HepG2 (cell line): ENCODE data around the gene METTL16. TPM values are rescaled to one million over a fixed set of nuclear protein-coding genes. Genes with fewer than 3 reads are reported as not detected.

Experiments
- ATAC-seq: fragments of 200-7000 bp; cut with Tn5 transposase; 3 replicates; pipeline ENCODE4 v1.9.1; 2020; ENCODE audit warnings: mild to moderate bottlenecking, moderate library complexity
- BruUV-seq: library from RNA; stranded (reverse); fragments of 400-500 nt; replicated peaks from 2 replicates; lab custom pipeline; 2021; lab: Mats Ljungman, UMichigan
- CTCF ChIA-PET: fragments of 300-600 bp; formaldehyde crosslinking; extraction: SDS; loops from one replicate; lab custom pipeline; 2021; ENCODE audit warnings: low total read pairs, inconsistent platforms, low intra/inter-chr PET ratio; lab: Yijun Ruan, JAX
- POLR2A ChIA-PET: fragments of 350-600 bp; sonication (Branson Sonifier 250); formaldehyde crosslinking; loops from one replicate; lab custom pipeline; 2020; ENCODE audit warnings: antibody characterized with exemption, inconsistent platforms; lab: Yijun Ruan, JAX
- DNase-seq: peaks from one replicate; pipeline ENCODE4 v3.0.0-alpha.2; 2015; ENCODE audit warnings: low spot score
- FAIRE-seq: peaks from 3 replicates; lab custom pipeline; 2011; peaks lifted over from hg19 to GRCh38; lab: Jason Lieb, UNC
- H2AFZ ChIP-seq: one replicate; pipeline ENCODE4 v1.6.1; 2011; ENCODE audit warnings: low read length, inconsistent platforms
- H3K27ac ChIP-seq: fragments of 300-600 bp; 3 replicates; pipeline ENCODE4 v1.8.0; 2011; ENCODE audit warnings: mixed run types, mild to moderate bottlenecking, mixed read lengths, low read length, inconsistent platforms; ENCODE audit not compliant: insufficient read depth; ENCODE audit errors: extremely low read length
- H3K27me3 ChIP-seq, 2 experiments: fragments of 200-600 bp in 1 of 2; 2 replicates in 1 of 2; 3 replicates in 1 of 2; pipeline versions ENCODE4 v1.6.0 to v1.8.0; 2011; ENCODE audit warnings: low read length in 2 of 2, mild to moderate bottlenecking in 2 of 2, moderate library complexity in 2 of 2, inconsistent platforms in 1 of 2; ENCODE audit not compliant: insufficient read depth in 2 of 2, control insufficient read depth in 1 of 2
- H3K36me3 ChIP-seq, 2 experiments: fragments of 200-600 bp in 1 of 2; replicated peaks in 1 of 2; 2 replicates in 1 of 2; 3 replicates in 1 of 2; pipeline versions ENCODE4 v1.5.1 to v1.8.0; 2011; ENCODE audit warnings: low read length in 2 of 2, inconsistent platforms in 1 of 2; ENCODE audit not compliant: insufficient read depth in 2 of 2, control insufficient read depth in 1 of 2
- H3K4me1 ChIP-seq: 2 replicates; pipeline ENCODE4 v1.5.1; 2012; ENCODE audit warnings: low read length, inconsistent platforms; ENCODE audit not compliant: insufficient read depth
- H3K4me2 ChIP-seq: 2 replicates; pipeline ENCODE4 v1.6.0; 2011; ENCODE audit warnings: low read depth, low read length, inconsistent platforms
- H3K4me3 ChIP-seq, 3 experiments: fragments of 200-600 bp in 1 of 3; sonication (generic), shearing (Covaris generic) in 1 of 3; replicated peaks in 1 of 3; 2 replicates each; pipeline ENCODE4 v1.5.1; 2011 to 2016; ENCODE audit warnings: low read length in 3 of 3, inconsistent platforms in 2 of 3, low read depth in 2 of 3, mild to moderate bottlenecking in 2 of 3, control low read depth in 1 of 3, mixed read lengths in 1 of 3; ENCODE audit not compliant: insufficient read depth in 1 of 3
- H3K79me2 ChIP-seq: one replicate; pipeline ENCODE4 v1.6.1; 2011; ENCODE audit warnings: low read length, inconsistent platforms; ENCODE audit not compliant: insufficient read depth
- H3K9ac ChIP-seq: 2 replicates; pipeline ENCODE4 v1.6.0; 2011; ENCODE audit warnings: mild to moderate bottlenecking, low read depth, low read length, inconsistent platforms; ENCODE audit not compliant: insufficient read depth
- H3K9me3 ChIP-seq: 2 replicates; pipeline ENCODE4 v1.5.1; 2012; ENCODE audit warnings: mild to moderate bottlenecking, low read length
- H4K20me1 ChIP-seq: 2 replicates; pipeline ENCODE4 v1.6.0; 2011; ENCODE audit warnings: inconsistent platforms, mild to moderate bottlenecking, low read length, moderate library complexity; ENCODE audit not compliant: insufficient read depth
- GATA4 ChIP-seq: sonication (generic); IDR thresholded peaks from 2 replicates; pipeline ENCODE4 v1.6.1; 2016; ENCODE audit warnings: antibody characterized with exemption, low read depth, borderline replicate concordance
- KDM1A ChIP-seq: IDR thresholded peaks from 2 replicates; pipeline ENCODE4 v1.6.1; 2016; ENCODE audit warnings: missing compliant biosample characterization
- NBN ChIP-seq: fragments of 450-650 bp; conservative IDR thresholded peaks from 2 replicates; pipeline ENCODE4 v1.6.1; 2017
- PAX8 ChIP-seq: sonication (generic); formaldehyde crosslinking; IDR thresholded peaks from 2 replicates; pipeline ENCODE4 v1.8.0; 2022; ENCODE audit warnings: mild to moderate bottlenecking, missing genetic modification reagents, borderline replicate concordance
- SNAI1 ChIP-seq: sonication (generic); formaldehyde crosslinking; IDR thresholded peaks from 2 replicates; pipeline ENCODE4 v1.5.0; 2020; ENCODE audit warnings: mild to moderate bottlenecking, missing genetic modification reagents, borderline replicate concordance
- ZFP82 ChIP-seq: sonication (generic); formaldehyde crosslinking; IDR thresholded peaks from 2 replicates; pipeline ENCODE4 v1.5.1; 2020; ENCODE audit warnings: mild to moderate bottlenecking, missing genetic modification reagents, borderline replicate concordance
- ZNF350 ChIP-seq: sonication (generic); formaldehyde crosslinking; IDR thresholded peaks from 2 replicates; pipeline ENCODE4 v1.4.0; 2020; ENCODE audit warnings: mild to moderate bottlenecking, low read depth, missing genetic modification reagents, borderline replicate concordance
- ZNF546 ChIP-seq: sonication (generic); formaldehyde crosslinking; conservative IDR thresholded peaks from 2 replicates; pipeline ENCODE4 v1.8.1; 2023; ENCODE audit warnings: mild to moderate bottlenecking, missing genetic modification reagents
- WGBS: methylation state at CpG from one replicate; pipeline ENCODE4 v1.1.6; 2017; ENCODE audit warnings: low lambda C conversion rate; 5-methylcytosine and 5-hydroxymethylcytosine counted together
- in situ Hi-C: cut with HindIII; loops from 2 replicates; pipeline ENCODE4 v1.10.0; 2017; ENCODE audit warnings: low pct_unique_long_range_greater_than_20kb; ENCODE audit not compliant: extremely low pct_ligation_motif_present
- intact Hi-C: fragments of 100-400 bp; cut with micrococcal nuclease; formaldehyde crosslinking; loops from one replicate; pipeline ENCODE4 v1.10.0; 2022; ENCODE audit not compliant: unreplicated experiment
- polyA plus RNA-seq, 8 experiments: library from polyadenylated mRNA; depleted of rRNA in 3 of 8; stranded (reverse) in 7 of 8; unstranded in 1 of 8; fragments of >200 nt; fragmentation: Illumina TruSeq in 4 of 8; extraction: Trizol in 4 of 8; gene quantifications; 2 replicates each; pipeline versions ENCODE4 v1.2.1 to v1.2.3, GENCODE V29; 2011 to 2016; ENCODE audit warnings: low read depth in 4 of 8, missing spikeins in 1 of 8, mixed read lengths in 1 of 8; ENCODE audit not compliant: insufficient read depth in 1 of 8
- total RNA-seq, 5 experiments: library from RNA; depleted of rRNA; stranded (reverse); fragments of >200 nt; fragmentation: Illumina TruSeq; extraction: Trizol; gene quantifications; 2 replicates each; pipeline ENCODE4 v1.2.3, GENCODE V29; 2016; ENCODE audit warnings: low read depth in 1 of 5
- TF ChIP-seq, protein P1 (sequence below): sonication (generic); formaldehyde crosslinking; IDR thresholded peaks from 2 replicates; pipeline ENCODE4 v1.4.0; 2020; ENCODE audit warnings: missing genetic modification reagents
- TF ChIP-seq, protein P2 (sequence below), 2 experiments: sonication (generic) in 1 of 2; formaldehyde crosslinking in 1 of 2; IDR thresholded peaks; 2 replicates each; pipeline versions ENCODE4 v1.5.1 to v1.6.1; 2011 to 2020; ENCODE audit warnings: borderline replicate concordance in 1 of 2, low read depth in 1 of 2, low read length in 1 of 2, mild to moderate bottlenecking in 1 of 2, missing genetic modification reagents in 1 of 2, moderate library complexity in 1 of 2
- TF ChIP-seq, protein P3 (sequence below): sonication (generic); formaldehyde crosslinking; conservative IDR thresholded peaks from 2 replicates; pipeline ENCODE4 v1.4.0; 2020; ENCODE audit warnings: missing genetic modification reagents

METTL16 gene
- total and polyA plus RNA-seq, 2 of the 13 experiments (the other 11 are each of a cell fraction or from before 2014, with no cell fraction given) = 11.6 to 18.5 TPM

DNA sequence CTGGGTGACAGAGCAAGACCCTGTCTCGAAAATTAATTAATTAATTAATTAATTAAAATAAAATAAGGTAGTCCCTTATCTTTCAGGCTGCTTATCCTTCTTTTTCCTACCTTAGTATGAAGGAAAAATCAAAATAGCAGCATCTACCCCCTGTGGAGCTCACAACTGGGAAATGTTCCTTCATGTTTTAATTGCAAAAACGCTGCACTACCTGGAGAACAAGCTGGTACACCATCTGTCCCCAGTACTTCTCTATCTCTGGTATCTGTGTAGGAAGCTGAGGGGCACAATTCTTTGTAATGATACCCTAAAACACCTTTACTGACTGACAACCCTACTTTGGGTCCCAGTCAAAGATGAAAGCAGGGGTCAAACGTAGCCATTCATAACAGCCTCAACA is 55.7 kb downstream of the METTL16 start:
- in situ Hi-C loops = no loop called here
- ChIA-PET CTCF (no interaction called here), POLR2A (no interaction called here)
- H3K4me1 ChIP-seq = no peaks in the 10 kb centered on the region
- H3K27ac ChIP-seq = no peak overlapping the region
- H3K79me2 ChIP-seq = no peaks in the 10 kb centered on the region
- BruUV-seq = no TSS peak
- no peaks in the 10 kb centered on the region for H3K27me3 ChIP-seq
- H2AFZ ChIP-seq = no peak overlapping the region
- H3K36me3 ChIP-seq = peaks cover 8 to 28% of the 10 kb centered on the region in 2 experiments; a peak in 4 of 5 replicates
- no peak overlapping the region for H3K4me2 ChIP-seq
- no peaks in the 10 kb centered on the region for H4K20me1 ChIP-seq
- FAIRE-seq (no peak), DNase-seq (no peak), ATAC-seq (no peak)
- no peak overlapping the region for H3K4me3 ChIP-seq
- intact Hi-C loops = no loop called here
- H3K9me3 ChIP-seq = no peaks in the 10 kb centered on the region
- 100% methylated on average over 3 of the region's 3 CpGs for WGBS
- TF ChIP-seq ZFP82 (no peak), NBN (no peak)
- no peak overlapping the region for H3K9ac ChIP-seq

DNA sequence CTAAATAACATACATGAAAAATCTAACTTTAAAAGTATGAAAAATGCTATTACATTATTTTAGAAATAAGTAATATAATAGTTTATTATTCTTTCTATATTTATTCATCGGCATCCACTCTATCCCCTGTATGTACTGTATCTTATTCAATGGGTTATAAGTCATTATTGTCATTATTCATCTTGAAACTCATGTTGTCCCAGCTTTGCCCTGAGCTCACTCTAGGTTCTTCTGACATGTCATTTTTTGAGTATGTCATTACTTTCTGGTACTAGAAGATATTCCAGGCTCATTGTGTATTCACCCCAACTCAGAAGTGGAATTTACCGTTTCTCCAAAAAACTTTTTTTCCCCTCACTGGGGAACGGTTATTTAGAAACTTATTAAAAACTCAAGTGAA is 57.8 kb downstream of the METTL16 start:
- FAIRE-seq (no peak), DNase-seq (no peak), ATAC-seq (no peak)
- Histone ChIP-seq H3K9me3 (no peaks in the 10 kb centered on the region), H2AFZ (no peak overlapping the region), H3K27me3 (no peaks in the 10 kb centered on the region), H3K4me1 (no peaks in the 10 kb centered on the region), H3K4me3 (no peak overlapping the region), H3K79me2 (no peaks in the 10 kb centered on the region), H3K36me3 (peaks cover 8 to 20% of the 10 kb centered on the region in 2 experiments; a peak in 4 of 5 replicates), H3K9ac (no peak overlapping the region), H3K4me2 (no peak overlapping the region), H3K27ac (no peak overlapping the region), H4K20me1 (no peaks in the 10 kb centered on the region)
- BruUV-seq = no TSS peak
- intact Hi-C loops = no loop called here
- in situ Hi-C loops = no loop called here
- CTCF ChIA-PET = no interaction called here
- 98% methylated on average over 3 of the region's 3 CpGs for WGBS
- POLR2A ChIA-PET = no interaction called here
- TF ChIP-seq, protein P1, sequence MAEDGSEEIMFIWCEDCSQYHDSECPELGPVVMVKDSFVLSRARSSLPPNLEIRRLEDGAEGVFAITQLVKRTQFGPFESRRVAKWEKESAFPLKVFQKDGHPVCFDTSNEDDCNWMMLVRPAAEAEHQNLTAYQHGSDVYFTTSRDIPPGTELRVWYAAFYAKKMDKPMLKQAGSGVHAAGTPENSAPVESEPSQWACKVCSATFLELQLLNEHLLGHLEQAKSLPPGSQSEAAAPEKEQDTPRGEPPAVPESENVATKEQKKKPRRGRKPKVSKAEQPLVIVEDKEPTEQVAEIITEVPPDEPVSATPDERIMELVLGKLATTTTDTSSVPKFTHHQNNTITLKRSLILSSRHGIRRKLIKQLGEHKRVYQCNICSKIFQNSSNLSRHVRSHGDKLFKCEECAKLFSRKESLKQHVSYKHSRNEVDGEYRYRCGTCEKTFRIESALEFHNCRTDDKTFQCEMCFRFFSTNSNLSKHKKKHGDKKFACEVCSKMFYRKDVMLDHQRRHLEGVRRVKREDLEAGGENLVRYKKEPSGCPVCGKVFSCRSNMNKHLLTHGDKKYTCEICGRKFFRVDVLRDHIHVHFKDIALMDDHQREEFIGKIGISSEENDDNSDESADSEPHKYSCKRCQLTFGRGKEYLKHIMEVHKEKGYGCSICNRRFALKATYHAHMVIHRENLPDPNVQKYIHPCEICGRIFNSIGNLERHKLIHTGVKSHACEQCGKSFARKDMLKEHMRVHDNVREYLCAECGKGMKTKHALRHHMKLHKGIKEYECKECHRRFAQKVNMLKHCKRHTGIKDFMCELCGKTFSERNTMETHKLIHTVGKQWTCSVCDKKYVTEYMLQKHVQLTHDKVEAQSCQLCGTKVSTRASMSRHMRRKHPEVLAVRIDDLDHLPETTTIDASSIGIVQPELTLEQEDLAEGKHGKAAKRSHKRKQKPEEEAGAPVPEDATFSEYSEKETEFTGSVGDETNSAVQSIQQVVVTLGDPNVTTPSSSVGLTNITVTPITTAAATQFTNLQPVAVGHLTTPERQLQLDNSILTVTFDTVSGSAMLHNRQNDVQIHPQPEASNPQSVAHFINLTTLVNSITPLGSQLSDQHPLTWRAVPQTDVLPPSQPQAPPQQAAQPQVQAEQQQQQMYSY (CRISPR knock-in tag) = no peak
- TF ChIP-seq ZNF350 (CRISPR knock-in tag) (no peak), KDM1A (CRISPR knock-in tag) (no peak), GATA4 (no peak), PAX8 (CRISPR knock-in tag) (no peak), SNAI1 (CRISPR knock-in tag) (no peak), ZNF546 (CRISPR knock-in tag) (no peak)
- TF ChIP-seq, protein P2, sequence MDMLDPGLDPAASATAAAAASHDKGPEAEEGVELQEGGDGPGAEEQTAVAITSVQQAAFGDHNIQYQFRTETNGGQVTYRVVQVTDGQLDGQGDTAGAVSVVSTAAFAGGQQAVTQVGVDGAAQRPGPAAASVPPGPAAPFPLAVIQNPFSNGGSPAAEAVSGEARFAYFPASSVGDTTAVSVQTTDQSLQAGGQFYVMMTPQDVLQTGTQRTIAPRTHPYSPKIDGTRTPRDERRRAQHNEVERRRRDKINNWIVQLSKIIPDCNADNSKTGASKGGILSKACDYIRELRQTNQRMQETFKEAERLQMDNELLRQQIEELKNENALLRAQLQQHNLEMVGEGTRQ (IDR thresholded peaks at IDR 0.05; ENCODE audit: low read depth, low read length) = no peak
- TF ChIP-seq, protein P2 (CRISPR knock-in tag; IDR thresholded peaks at IDR 0.05; ENCODE audit: borderline replicate concordance) = no peak
- TF ChIP-seq, protein P3, sequence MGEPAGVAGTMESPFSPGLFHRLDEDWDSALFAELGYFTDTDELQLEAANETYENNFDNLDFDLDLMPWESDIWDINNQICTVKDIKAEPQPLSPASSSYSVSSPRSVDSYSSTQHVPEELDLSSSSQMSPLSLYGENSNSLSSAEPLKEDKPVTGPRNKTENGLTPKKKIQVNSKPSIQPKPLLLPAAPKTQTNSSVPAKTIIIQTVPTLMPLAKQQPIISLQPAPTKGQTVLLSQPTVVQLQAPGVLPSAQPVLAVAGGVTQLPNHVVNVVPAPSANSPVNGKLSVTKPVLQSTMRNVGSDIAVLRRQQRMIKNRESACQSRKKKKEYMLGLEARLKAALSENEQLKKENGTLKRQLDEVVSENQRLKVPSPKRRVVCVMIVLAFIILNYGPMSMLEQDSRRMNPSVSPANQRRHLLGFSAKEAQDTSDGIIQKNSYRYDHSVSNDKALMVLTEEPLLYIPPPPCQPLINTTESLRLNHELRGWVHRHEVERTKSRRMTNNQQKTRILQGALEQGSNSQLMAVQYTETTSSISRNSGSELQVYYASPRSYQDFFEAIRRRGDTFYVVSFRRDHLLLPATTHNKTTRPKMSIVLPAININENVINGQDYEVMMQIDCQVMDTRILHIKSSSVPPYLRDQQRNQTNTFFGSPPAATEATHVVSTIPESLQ (CRISPR knock-in tag) = no peak
